Suprapubic skin (tissue), 4 donors: Measurements from ENCODE around the gene FKBP5.

Source experiments
- CTCF ChIP-seq, 2 donors: fragments of 200-600 bp in 1 of 2; fragments of 450-650 bp in 1 of 2; sonication (generic) in 1 of 2; IDR thresholded peaks; one replicate each; pipeline ENCODE4 v1.5.1; 2016 to 2019; ENCODE audit warnings: antibody characterized with exemption in 2 of 2, mild to moderate bottlenecking in 1 of 2, moderate library complexity in 1 of 2
- EP300 ChIP-seq: sonication (generic); formaldehyde crosslinking; IDR thresholded peaks from one replicate; pipeline ENCODE4 v1.6.1; 2017; ENCODE audit warnings: antibody characterized with exemption
- POLR2A ChIP-seq, 2 donors: fragments of 450-650 bp; IDR thresholded peaks; one replicate each; pipeline ENCODE4 v1.6.1; 2017; ENCODE audit warnings: antibody characterized with exemption in 2 of 2, mild to moderate bottlenecking in 2 of 2, moderate library complexity in 2 of 2
- POLR2AphosphoS5 ChIP-seq, 3 donors: sonication (generic); formaldehyde crosslinking; IDR thresholded peaks; one replicate each; pipeline ENCODE4 v1.6.1; 2017; ENCODE audit warnings: antibody characterized with exemption in 3 of 3

- no peak for TF ChIP-seq CTCF (IDR thresholded peaks at IDR 0.05)
- TF ChIP-seq POLR2A (IDR thresholded peaks at IDR 0.05) = no peak
- TF ChIP-seq EP300 = no peak
- peak in 1 of 3 donors; percentile 29 for TF ChIP-seq POLR2AphosphoS5 (IDR thresholded peaks at IDR 0.05)
These were observed 784 bp downstream of the FKBP5 start for GRCh38 chr6:35687658-35688604.
